Gastroesophageal sphincter (tissue), 3 donors: ENCODE results near the gene ANKRD13D.

Source experiments
- POLR2A ChIP-seq, 2 donors: fragments of 450-650 bp; IDR thresholded peaks; one replicate each; pipeline ENCODE4 v1.6.1; 2017; ENCODE audit warnings: antibody characterized with exemption in 2 of 2, mild to moderate bottlenecking in 2 of 2, moderate library complexity in 1 of 2
- TF ChIP-seq, protein P1 (sequence below), 4 experiments: fragments of 200-600 bp in 2 of 4; fragments of 450-650 bp in 2 of 4; sonication (generic) in 1 of 4; IDR thresholded peaks; one replicate each; pipeline ENCODE4 v1.5.1; 2017 to 2019; ENCODE audit warnings: antibody characterized with exemption in 4 of 4, mild to moderate bottlenecking in 2 of 4, moderate library complexity in 2 of 4

- TF ChIP-seq, protein P1, sequence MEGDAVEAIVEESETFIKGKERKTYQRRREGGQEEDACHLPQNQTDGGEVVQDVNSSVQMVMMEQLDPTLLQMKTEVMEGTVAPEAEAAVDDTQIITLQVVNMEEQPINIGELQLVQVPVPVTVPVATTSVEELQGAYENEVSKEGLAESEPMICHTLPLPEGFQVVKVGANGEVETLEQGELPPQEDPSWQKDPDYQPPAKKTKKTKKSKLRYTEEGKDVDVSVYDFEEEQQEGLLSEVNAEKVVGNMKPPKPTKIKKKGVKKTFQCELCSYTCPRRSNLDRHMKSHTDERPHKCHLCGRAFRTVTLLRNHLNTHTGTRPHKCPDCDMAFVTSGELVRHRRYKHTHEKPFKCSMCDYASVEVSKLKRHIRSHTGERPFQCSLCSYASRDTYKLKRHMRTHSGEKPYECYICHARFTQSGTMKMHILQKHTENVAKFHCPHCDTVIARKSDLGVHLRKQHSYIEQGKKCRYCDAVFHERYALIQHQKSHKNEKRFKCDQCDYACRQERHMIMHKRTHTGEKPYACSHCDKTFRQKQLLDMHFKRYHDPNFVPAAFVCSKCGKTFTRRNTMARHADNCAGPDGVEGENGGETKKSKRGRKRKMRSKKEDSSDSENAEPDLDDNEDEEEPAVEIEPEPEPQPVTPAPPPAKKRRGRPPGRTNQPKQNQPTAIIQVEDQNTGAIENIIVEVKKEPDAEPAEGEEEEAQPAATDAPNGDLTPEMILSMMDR (IDR thresholded peaks at IDR 0.05) = no peak
- TF ChIP-seq POLR2A (IDR thresholded peaks at IDR 0.05) = no peak
Observed at GRCh38 chr11:67254798-67255197, 34.3 kb upstream of the ANKRD13D start.
